ENCODE measurements around the gene GABRG3.
A peak's percentile ranks its signal among the peaks of the same experiment; 100 is the strongest.

The GABRG3 gene

DNA sequence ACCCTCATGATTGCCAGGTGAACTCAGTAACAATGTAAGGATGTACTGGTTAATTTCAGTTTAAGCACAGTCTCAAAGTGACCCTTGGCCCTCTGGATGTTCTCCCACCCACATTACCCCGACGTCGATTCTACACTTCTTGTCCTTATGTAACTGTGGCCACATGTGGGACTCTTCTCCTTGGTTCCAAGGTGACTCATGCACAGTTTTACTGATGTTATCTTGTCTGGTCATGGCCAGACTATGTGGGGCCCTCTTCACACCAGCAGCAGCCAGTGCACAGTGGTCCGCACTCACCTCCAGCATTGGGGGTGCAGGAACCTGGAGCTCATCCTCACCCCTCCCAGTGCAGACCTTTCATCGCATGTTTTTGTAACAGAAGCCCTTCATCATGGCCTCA lies 608.8 kb downstream of the GABRG3 start:
- no peak for DNase-seq (ENCODE audit: low read depth)

DNA sequence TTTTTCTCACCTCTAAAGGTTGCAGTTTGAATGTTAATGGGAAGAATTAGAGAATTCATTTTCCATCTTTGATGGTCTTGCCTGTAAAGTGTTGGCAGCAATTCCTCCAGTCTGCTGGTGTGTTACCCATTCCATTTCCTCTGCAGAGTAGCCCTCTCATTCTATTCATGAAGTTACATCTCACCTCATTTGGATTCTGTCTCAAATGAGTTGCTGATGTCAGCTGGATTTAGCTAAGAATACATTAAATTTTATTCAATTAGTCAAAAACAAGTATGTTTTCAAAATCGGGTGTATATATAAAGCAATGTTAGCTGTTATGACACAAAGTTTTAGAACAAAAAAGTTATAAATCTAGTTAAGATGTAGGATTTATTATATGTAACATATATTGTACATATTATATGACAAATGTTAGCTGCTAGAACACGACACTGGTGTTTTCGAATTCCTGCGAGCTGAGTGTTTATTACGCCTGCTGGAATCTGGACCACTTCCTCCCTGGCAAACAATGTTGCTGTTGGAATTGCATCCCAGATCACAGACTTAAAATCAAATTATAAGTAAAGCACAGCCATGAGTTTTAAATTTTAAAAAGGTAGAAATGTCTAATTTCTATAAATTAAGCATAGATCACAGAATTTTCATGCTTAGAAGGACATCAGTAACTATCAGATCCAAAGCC lies 611.9 kb downstream of the GABRG3 start:
- DNase-seq (ENCODE audit: low read depth) = peak; percentile 10

DNA sequence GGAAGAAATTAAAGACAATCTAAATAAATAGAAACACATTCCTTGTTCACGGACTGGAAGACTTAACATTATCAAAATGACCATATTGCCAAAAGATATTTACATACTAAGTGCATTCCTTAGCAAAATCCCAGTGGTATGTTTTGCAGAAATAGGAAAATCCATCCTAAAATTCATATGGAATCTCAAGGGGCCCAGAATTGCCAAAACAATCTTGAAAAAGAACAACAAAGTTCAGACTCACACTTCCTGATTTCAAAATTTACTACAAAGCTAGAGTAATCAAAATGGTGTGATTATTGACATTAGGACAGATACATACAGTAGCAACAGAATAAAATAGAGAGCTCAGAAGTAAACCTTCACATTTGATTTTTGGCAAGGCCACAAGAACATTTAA lies 612.7 kb downstream of the GABRG3 start:
- DNase-seq (ENCODE audit: low read depth) = no peak

DNA sequence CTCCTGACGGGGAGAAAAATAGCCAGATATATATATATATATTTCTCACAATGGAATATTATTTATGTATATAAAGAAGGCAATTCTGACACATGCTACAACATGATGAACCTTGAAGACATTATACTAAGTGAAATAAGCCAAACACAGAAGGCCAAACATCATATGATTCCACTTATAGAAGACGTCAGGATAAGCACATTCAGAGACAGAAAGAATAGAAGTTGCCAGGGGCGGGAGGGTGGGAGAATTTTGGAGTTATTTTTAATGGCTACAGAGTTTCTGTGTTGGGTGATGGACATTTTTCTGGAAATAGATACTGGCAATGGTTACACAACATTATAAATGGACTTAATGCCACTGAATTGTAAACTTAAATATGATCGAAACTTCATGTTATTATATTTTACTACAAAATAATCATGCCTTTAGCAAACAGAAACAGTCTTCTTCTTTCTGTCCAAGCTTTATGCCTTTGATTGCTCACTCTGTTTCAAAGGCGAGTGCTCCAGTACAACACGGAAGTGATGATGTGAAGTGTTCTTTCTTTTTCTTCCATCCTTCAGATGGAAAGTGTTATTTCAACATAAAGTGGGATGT lies 614.2 kb downstream of the GABRG3 start:
- no peak for DNase-seq (ENCODE audit: low read depth)

DNA sequence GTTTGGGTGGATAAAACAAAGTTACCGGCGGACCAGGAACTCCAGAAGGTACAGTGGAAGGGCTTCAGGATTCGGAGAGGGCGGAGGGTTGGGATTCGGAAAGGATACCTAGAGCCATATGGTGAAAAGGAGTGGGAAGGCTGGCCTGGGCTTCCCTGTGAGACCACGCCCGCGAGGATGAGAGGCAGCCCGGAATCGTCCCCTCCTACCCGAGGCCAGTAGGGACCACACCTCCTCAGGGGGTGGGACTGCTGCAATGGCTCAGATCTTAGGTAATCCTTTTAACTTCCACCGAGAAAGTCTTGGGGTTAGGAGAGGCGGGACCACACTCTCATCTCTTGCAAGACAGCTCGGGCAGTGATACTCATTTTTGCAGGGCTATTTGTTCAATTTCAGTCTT lies 616.8 kb downstream of the GABRG3 start:
- DNase-seq (ENCODE audit: low read depth) = no peak

DNA sequence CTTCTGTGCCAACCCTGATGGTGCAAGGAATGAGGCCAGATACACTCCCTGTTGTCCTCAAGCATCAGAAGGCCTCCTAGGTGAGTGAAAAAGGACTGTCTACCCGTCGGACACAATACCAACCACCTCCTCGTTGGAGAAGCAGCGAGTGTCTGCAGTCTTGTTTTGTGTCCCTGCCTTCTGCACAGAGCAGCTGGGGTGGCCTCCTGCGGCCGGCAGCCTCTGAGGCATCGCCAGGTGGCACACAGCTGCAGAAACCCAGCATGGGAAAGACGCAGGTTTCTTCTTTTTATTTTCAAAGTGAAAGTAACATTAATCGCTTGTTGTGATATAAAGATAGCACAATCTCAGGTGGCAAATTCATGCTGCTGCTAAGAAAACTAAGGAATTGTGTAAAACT lies 618.3 kb downstream of the GABRG3 start:
- no peak for DNase-seq (ENCODE audit: low read depth)

DNA sequence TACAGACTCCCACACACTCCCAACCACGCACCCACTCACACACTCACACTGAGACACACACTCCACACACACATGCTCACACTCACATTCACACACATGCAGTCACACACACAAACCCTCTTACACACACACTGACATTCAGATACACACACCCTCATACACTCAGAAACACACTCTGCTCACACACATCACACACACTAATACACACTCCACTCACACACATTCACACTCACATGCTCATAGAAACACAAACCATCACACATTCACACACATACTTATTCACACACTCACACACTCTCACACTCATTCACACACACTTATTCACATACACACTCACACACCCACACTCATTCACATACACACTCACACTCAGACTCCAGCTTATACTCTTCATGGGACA lies 618.8 kb downstream of the GABRG3 start:
- DNase-seq (ENCODE audit: low read depth) = no peak
